ENCODE measurements around the gene ITGB8.

DNA sequence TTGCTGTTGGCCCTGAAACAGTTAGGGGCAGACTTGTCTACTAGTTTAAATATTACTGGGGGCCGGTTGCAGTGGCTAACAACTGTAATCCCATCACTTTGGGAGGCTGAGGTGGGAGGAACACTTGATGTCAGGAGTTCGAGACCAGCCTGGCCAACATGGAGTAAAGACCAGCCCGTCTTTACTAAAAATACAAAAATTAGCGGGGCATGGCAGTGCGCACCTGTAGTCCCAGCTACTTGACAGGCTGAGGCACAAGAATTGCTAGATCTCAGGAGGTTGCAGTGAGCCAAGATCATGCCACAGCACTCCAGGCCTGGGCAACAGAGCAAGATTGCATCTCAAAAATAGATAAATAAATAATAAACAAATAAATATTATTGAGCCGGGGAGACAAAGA is 7.6 kb downstream of the ITGB8 start:
- TF ChIP-seq, protein P1, sequence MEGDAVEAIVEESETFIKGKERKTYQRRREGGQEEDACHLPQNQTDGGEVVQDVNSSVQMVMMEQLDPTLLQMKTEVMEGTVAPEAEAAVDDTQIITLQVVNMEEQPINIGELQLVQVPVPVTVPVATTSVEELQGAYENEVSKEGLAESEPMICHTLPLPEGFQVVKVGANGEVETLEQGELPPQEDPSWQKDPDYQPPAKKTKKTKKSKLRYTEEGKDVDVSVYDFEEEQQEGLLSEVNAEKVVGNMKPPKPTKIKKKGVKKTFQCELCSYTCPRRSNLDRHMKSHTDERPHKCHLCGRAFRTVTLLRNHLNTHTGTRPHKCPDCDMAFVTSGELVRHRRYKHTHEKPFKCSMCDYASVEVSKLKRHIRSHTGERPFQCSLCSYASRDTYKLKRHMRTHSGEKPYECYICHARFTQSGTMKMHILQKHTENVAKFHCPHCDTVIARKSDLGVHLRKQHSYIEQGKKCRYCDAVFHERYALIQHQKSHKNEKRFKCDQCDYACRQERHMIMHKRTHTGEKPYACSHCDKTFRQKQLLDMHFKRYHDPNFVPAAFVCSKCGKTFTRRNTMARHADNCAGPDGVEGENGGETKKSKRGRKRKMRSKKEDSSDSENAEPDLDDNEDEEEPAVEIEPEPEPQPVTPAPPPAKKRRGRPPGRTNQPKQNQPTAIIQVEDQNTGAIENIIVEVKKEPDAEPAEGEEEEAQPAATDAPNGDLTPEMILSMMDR (IDR thresholded peaks at IDR 0.05; ENCODE audit: insufficient read depth, low read length) = no peak
- TF ChIP-seq, protein P2, sequence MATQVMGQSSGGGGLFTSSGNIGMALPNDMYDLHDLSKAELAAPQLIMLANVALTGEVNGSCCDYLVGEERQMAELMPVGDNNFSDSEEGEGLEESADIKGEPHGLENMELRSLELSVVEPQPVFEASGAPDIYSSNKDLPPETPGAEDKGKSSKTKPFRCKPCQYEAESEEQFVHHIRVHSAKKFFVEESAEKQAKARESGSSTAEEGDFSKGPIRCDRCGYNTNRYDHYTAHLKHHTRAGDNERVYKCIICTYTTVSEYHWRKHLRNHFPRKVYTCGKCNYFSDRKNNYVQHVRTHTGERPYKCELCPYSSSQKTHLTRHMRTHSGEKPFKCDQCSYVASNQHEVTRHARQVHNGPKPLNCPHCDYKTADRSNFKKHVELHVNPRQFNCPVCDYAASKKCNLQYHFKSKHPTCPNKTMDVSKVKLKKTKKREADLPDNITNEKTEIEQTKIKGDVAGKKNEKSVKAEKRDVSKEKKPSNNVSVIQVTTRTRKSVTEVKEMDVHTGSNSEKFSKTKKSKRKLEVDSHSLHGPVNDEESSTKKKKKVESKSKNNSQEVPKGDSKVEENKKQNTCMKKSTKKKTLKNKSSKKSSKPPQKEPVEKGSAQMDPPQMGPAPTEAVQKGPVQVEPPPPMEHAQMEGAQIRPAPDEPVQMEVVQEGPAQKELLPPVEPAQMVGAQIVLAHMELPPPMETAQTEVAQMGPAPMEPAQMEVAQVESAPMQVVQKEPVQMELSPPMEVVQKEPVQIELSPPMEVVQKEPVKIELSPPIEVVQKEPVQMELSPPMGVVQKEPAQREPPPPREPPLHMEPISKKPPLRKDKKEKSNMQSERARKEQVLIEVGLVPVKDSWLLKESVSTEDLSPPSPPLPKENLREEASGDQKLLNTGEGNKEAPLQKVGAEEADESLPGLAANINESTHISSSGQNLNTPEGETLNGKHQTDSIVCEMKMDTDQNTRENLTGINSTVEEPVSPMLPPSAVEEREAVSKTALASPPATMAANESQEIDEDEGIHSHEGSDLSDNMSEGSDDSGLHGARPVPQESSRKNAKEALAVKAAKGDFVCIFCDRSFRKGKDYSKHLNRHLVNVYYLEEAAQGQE (IDR thresholded peaks at IDR 0.05; ENCODE audit: insufficient replicate concordance, low read depth) = no peak
- TF ChIP-seq SPI1 (IDR thresholded peaks at IDR 0.05; ENCODE audit: borderline replicate concordance, low read depth) (no peak), POLR2AphosphoS5 (IDR thresholded peaks at IDR 0.05; ENCODE audit: low read depth) (no peak)
